LHCN-M2 (cell line): Measurements from ENCODE around the gene C6orf141. TPM values are rescaled to one million over a fixed set of nuclear protein-coding genes. Genes with fewer than 3 reads are reported as not detected.

ENCODE experiments used
- DNase-seq: peaks from one replicate; pipeline ENCODE4 v3.0.0-alpha.2; 2012; ENCODE audit warnings: low read depth
- polyA plus RNA-seq: library from polyadenylated mRNA; unstranded; fragments of >200 nt; gene quantifications from one replicate; pipeline ENCODE4 v1.2.1, GENCODE V29; 2012; ENCODE audit warnings: missing spikeins
- total RNA-seq: library from RNA; depleted of rRNA; stranded (reverse); fragments of >200 nt; gene quantifications from 2 replicates; pipeline ENCODE4 v1.2.3, GENCODE V29; 2014; rRNA removed

The C6orf141 gene
- total RNA-seq: 4.5 and 6.5 TPM in 2 replicates
- not detected for polyA plus RNA-seq

- DNase-seq: peak; percentile 20
Observed at GRCh38 chr6:49550492-49551077, at the start of gene C6orf141. Gene C6orf141, plus strand, starts transcription at chr6:49550668. Its CDS starts 125 bp downstream, at chr6:49550793.

DNA sequence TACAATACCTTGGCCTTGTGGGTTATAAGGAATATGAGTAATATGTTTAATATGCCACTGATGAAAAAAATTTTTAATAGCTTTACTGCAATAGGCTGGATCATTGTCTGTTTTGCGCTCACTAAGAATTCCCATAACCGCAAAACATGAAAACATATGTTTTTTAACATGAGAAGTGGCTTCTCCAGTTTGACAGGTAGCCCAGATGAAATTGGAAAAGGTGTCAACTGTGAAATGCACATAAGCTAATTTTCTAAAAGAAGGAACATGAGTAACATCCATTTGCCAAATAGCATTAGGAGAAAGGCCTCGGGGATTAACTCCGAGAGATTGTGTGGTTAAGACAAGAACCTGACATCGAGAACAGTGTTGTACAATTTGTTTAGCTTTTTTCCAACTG is 45.8 kb upstream of the C6orf141 start:
- DNase-seq: no peak

DNA sequence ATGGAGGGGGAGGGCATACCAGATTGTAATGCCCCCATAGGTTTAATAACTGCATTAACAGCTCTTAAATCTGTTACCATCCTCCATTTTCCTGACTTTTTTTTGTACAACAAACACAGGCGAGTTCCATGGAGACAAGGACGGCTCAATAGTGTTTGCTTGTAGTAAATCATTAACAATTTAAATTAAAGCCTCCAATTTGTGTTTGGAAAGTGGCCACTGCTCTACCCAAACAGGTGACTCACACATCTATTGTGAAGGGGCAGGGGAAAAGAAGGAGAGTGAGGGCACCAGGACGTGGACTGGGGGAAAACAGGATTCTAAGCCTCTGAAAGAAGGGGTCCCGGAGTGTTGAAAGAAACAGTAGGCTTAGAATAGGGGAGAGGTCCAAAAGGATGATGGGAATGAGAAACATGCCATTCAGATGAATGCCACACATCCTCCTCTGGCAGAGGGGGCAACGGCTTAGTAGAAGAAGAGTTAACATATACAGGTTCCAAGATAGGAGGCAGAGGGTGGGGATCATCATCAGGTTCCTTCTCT is 43.8 kb upstream of the C6orf141 start:
- DNase-seq: no peak

- DNase-seq: no peak
Observed at GRCh38 chr6:49509342-49509741, 41.1 kb upstream of the C6orf141 start.

DNA sequence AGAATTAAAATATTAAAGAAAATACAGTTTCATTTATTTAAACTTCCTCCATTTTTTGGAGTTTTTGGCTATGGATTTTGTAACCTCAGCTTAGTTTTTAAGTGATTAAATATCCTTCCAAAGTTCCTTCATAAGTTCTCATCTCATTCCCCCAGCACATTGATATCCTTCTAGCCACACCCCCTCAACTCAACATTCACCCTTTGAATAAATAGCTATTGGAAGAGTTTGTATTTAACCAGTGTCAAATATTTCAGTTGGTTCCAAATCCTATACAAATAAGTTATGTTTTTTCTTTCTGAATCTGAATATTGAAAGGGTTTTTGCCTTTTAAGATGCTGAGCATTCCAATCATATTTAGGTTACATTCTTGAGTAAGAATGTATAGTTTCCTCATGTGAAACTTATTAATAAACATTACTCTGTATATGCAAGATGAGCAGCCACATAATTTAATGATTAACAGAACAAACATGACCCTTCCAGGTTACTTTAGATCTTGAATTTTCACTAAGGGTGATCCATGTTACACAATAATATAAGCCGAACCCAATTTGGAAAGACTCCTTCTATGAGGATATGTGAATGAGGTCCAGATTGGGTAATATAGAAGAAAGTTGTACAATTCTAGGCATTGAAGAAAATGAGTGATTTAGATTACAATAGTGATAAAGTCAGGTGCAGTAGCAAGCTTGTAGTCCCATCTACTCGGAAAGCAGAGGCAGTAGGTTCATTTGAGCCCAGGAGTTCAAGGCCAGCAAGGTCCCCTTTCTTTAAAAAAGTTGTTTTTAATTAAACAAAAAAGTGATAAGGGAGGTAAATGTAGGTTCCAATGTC is 37.1 kb upstream of the C6orf141 start:
- no peak for DNase-seq

GRCh38 chr6:49514571-49515484 is 35.6 kb upstream of the C6orf141 start:
- DNase-seq: no peak

- no peak for DNase-seq
Observed at GRCh38 chr6:49515485-49516146, 34.9 kb upstream of the C6orf141 start.

- no peak for DNase-seq
Observed at GRCh38 chr6:49516147-49516505, 34.3 kb upstream of the C6orf141 start.

- DNase-seq: no peak
Observed at GRCh38 chr6:49517919-49518318, 32.5 kb upstream of the C6orf141 start.

GRCh38 chr6:49519660-49520059 is 30.8 kb upstream of the C6orf141 start:
- DNase-seq: no peak

GRCh38 chr6:49522710-49523593 is 27.5 kb upstream of the C6orf141 start:
- DNase-seq: no peak

- DNase-seq: no peak
Observed at GRCh38 chr6:49523901-49524300, 26.6 kb upstream of the C6orf141 start.

DNA sequence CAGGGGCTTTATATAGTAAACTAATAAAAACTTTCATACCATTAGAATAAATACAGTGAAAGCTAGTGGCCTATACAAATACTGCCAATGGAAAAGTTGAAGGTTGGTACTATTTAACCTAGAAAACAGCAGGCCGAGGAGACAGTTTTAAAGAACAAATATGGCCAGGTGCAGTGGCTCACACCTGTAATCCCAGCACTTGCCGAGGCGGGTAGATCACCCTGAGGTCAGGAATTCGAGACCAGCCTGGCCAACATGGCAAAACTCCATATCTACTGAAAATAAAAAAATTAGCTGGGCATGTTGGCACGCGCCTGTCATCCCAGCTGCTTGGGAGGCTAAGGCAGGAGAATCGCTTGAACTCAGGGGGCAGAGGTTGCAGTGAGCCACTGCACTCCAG is 25.9 kb upstream of the C6orf141 start:
- DNase-seq: no peak

DNA sequence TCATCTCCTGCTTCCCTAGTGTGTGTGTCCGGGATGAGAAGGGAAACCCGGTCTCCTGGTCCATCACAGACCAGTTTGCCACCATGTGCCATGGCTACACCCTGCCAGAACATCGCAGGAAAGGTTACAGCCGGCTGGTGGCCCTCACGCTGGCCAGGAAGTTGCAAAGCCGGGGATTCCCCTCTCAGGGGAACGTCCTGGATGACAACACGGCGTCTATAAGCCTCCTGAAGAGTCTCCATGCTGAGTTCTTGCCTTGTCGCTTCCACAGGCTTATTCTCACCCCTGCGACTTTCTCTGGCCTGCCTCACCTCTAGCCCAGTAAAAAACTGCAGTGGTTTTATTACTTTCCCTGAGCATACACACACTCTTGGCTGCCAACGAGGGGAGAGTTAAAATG is 23.9 kb upstream of the C6orf141 start:
- DNase-seq: no peak

GRCh38 chr6:49527320-49527719 is 23.1 kb upstream of the C6orf141 start:
- no peak for DNase-seq

- DNase-seq: no peak
Observed at GRCh38 chr6:49528571-49528970, 21.9 kb upstream of the C6orf141 start.

- DNase-seq: no peak
Observed at GRCh38 chr6:49530141-49530776, 20.2 kb upstream of the C6orf141 start.

DNA sequence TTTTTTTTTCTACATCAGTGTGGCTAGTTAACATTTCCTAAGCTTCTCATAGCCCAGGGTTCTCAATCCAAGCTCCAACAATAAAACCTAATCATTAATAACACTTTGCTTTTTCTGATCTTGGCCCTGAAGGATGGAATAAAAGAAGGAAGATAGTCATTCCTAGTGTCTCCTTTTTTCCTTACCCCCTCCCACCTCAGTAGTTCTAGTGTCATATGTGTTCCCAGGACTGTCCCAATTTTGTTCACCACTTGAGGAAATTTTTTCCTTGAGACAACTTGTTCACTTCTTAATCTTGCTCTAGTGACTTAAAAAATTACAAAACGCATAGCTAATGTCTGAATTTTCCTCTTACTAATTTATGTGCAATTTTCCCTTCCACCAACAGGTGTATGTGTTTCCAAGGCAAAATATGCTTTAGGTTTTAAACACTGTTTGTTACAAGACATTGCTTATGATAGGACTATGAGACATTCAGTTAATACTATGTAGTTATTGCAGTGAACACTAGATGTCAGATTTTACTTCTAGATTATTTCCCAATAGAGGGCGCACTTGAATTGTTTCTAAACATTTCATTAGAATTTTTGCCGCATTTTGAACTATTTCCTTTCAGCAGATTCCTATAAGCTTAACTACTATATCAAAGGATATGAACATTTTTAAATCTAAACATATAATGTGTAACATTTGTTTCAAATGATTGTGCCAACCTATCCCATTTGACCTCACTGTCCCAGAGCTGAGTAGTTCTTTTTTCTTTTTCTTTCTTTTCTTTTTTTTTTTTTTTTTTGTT is 18.5 kb upstream of the C6orf141 start:
- DNase-seq: peak; percentile 79

- no peak for DNase-seq
Observed at GRCh38 chr6:49535795-49536194, 14.7 kb upstream of the C6orf141 start.
